GM12865 (cell line): ENCODE measurements around the gene RBM20.

Experiments
- DNase-seq: peaks from one replicate; pipeline ENCODE4 v3.0.0; 2010; ENCODE audit warnings: low read depth
- H3K4me3 ChIP-seq: 2 replicates; pipeline ENCODE4 v1.5.1; 2011; ENCODE audit warnings: mild to moderate bottlenecking, low read depth, low read length, control low read depth
- TF ChIP-seq, protein P1 (sequence below): IDR thresholded peaks from 2 replicates; pipeline ENCODE4 v1.5.1; 2011; ENCODE audit warnings: low read length, control low read depth, low read depth, inconsistent platforms; ENCODE audit not compliant: insufficient read depth; ENCODE audit errors: missing control alignments

RBM20 gene

GRCh38 chr10:110783509-110784107, 139.5 kb downstream of the RBM20 start:
- no peak for DNase-seq
- no peak overlapping the region for H3K4me3 ChIP-seq
- TF ChIP-seq, protein P1, sequence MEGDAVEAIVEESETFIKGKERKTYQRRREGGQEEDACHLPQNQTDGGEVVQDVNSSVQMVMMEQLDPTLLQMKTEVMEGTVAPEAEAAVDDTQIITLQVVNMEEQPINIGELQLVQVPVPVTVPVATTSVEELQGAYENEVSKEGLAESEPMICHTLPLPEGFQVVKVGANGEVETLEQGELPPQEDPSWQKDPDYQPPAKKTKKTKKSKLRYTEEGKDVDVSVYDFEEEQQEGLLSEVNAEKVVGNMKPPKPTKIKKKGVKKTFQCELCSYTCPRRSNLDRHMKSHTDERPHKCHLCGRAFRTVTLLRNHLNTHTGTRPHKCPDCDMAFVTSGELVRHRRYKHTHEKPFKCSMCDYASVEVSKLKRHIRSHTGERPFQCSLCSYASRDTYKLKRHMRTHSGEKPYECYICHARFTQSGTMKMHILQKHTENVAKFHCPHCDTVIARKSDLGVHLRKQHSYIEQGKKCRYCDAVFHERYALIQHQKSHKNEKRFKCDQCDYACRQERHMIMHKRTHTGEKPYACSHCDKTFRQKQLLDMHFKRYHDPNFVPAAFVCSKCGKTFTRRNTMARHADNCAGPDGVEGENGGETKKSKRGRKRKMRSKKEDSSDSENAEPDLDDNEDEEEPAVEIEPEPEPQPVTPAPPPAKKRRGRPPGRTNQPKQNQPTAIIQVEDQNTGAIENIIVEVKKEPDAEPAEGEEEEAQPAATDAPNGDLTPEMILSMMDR: no peak

GRCh38 chr10:110784198-110784597, 140.1 kb downstream of the RBM20 start:
- TF ChIP-seq, protein P1: no peak
- no peak for DNase-seq
- no peak overlapping the region for H3K4me3 ChIP-seq

- TF ChIP-seq, protein P1: no peak
- DNase-seq: no peak
- H3K4me3 ChIP-seq: no peak overlapping the region
Observed at GRCh38 chr10:110786172-110786571, 142.0 kb downstream of the RBM20 start.

DNA sequence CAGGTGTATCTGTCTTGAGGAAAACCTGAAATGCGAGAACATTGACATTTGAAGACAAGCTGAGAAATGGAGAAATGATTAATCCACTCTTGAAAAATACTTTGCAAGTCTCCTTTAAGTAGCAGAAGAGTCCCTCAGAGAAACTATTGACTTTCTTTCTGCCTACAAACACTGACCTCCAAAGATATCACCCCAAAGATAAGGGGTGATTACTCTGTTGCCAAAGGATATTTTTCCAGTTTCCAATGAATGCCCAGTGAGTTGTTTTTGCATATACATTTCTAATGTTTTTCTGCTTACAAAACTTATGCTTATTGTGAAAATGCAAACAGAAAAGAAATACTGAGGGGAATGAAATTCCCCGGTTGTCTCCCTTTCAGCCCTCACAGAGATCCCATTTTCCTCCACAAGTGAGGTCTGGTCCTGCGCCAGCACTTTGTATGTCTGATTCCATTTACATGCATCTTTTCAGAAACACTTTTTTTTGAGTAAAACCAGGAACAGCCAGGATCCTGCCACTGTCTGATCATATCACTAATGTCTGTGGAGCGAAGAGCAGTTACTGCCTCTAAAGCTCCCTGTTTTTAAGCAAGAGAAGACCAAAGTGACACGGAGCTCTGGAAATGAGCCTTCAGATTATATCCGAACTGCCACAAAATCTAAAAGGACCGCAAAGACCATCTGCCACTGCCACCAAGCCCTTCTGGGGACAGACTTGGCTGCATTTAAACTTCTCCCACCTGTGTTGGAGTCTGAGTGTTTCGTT, 144.7 kb downstream of the RBM20 start:
- TF ChIP-seq, protein P1: no peak
- H3K4me3 ChIP-seq: no peak overlapping the region
- no peak for DNase-seq

DNA sequence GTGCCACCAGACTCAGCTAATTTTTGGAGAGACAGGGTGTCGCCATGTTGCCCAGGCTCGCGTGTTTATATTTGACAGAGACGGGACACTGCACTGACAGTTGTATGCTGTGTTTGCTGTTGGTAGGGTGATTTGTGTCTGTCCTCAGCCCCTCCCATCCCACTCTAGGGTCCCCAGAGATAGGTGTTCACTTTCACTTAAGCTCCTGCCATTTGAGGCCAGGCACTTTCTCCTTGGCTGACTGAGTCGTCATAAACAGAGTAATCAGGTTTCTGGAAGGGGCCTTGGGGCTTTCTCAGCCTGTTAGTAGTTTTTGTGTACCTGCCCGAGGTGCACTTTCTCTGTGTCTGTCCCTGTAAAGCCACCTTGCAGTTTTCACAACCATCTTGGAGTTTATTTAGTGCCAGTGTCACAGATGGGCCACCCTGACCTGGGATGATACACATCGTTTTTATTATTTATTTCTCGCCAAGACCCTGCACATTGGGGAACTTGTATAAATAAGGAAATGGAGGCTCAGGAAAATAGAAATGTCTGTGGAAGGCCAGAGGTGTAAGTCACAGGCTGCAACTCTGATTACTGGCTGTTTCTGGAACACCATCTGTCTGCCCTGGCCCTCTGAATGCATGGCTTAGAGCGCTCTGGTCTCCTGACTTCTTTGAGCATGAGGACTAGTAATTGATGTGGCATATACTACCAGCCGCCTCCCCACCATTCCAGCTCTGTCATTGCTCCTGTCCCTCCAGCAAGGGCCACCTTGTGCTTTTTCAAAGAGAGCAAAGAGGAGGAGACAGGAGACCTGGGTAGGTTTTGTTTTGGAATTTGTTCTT, 145.7 kb downstream of the RBM20 start:
- H3K4me3 ChIP-seq: no peak overlapping the region
- peak; percentile 46 for DNase-seq

GRCh38 chr10:110790913-110791506, 146.9 kb downstream of the RBM20 start:
- no peak overlapping the region for H3K4me3 ChIP-seq
- TF ChIP-seq, protein P1: no peak
- no peak for DNase-seq

More for the DNA sequence above, 145.7 kb downstream of the RBM20 start:
- TF ChIP-seq, protein P1: no peak
